Caco-2 (cell line): ENCODE measurements around the gene SRA1. TPM values are rescaled to one million over a fixed set of nuclear protein-coding genes. Genes with fewer than 3 reads are reported as not detected.

Source experiments
- BruUV-seq: library from RNA; stranded (reverse); fragments of 400-500 nt; replicated peaks from 2 replicates; lab custom pipeline; 2021; lab: Mats Ljungman, UMichigan
- CTCF ChIA-PET: fragments of 300-600 bp; sonication (Branson Sonifier 250); formaldehyde crosslinking; loops from one replicate; lab custom pipeline; 2022; ENCODE audit warnings: antibody characterized with exemption; lab: Charles Lee
- POLR2A ChIA-PET: fragments of 300-600 bp; sonication (Branson Sonifier 250); formaldehyde crosslinking; loops from one replicate; lab custom pipeline; 2022; ENCODE audit warnings: antibody characterized with exemption; lab: Charles Lee
- DNase-seq, 2 experiments: peaks; one replicate each; pipeline versions ENCODE4 v3.0.0 to v3.0.0-alpha.2; 2020 to 2022
- H3K27me3 ChIP-seq: replicated peaks from 2 replicates; pipeline ENCODE4 v1.6.0; 2011; ENCODE audit warnings: low read length; ENCODE audit not compliant: control insufficient read depth, insufficient read depth
- H3K36me3 ChIP-seq: 2 replicates; pipeline ENCODE4 v1.5.1; 2011; ENCODE audit warnings: low read length; ENCODE audit not compliant: control insufficient read depth, insufficient read depth
- H3K4me1 ChIP-seq: fragments of 250-450 bp; sonication (Bioruptor Pico); 2 replicates; pipeline ENCODE4 v1.5.1; 2020; ENCODE audit warnings: mild to moderate bottlenecking
- H3K4me3 ChIP-seq: 2 replicates; pipeline ENCODE4 v1.5.1; 2011; ENCODE audit warnings: low read depth, mild to moderate bottlenecking, control low read depth, low read length
- H3K9me3 ChIP-seq: fragments of 250-450 bp; sonication (Bioruptor Pico); 2 replicates; pipeline ENCODE4 v1.5.1; 2020; ENCODE audit warnings: mild to moderate bottlenecking, moderate library complexity
- H3K27ac Mint-ChIP-seq: one replicate; pipeline ENCODE4 v1.8.0; 2022; ENCODE audit warnings: mixed read lengths; ENCODE audit not compliant: unreplicated experiment
- H3K27me3 Mint-ChIP-seq: one replicate; pipeline ENCODE4 v1.8.0; 2022; ENCODE audit warnings: mixed read lengths; ENCODE audit not compliant: insufficient read depth, unreplicated experiment
- H3K36me3 Mint-ChIP-seq: one replicate; pipeline ENCODE4 v1.8.0; 2022; ENCODE audit warnings: mild to moderate bottlenecking, mixed read lengths; ENCODE audit not compliant: insufficient read depth, unreplicated experiment
- H3K4me1 Mint-ChIP-seq: one replicate; pipeline ENCODE4 v1.8.0; 2022; ENCODE audit warnings: low read depth, mixed read lengths; ENCODE audit not compliant: unreplicated experiment
- H3K4me3 Mint-ChIP-seq: one replicate; pipeline ENCODE4 v1.8.0; 2022; ENCODE audit warnings: mild to moderate bottlenecking, moderate library complexity, mixed read lengths; ENCODE audit not compliant: unreplicated experiment
- H3K9me3 Mint-ChIP-seq: one replicate; pipeline ENCODE4 v1.8.0; 2022; ENCODE audit warnings: mixed read lengths; ENCODE audit not compliant: unreplicated experiment
- intact Hi-C: fragments of 100-400 bp; cut with micrococcal nuclease; formaldehyde crosslinking; loops from one replicate; pipeline ENCODE4 v1.10.0; 2022; ENCODE audit not compliant: unreplicated experiment
- total RNA-seq: library from RNA; stranded (reverse); gene quantifications from 2 replicates; pipeline ENCODE4 v1.2.3, GENCODE V29; 2022
- TF ChIP-seq, protein P1 (sequence below), 2 experiments: fragments of 200-600 bp in 1 of 2; IDR thresholded peaks; 1 replicate in 1 of 2; 2 replicates in 1 of 2; pipeline versions ENCODE4 v1.5.1 to v1.8.0; 2011 to 2022; ENCODE audit warnings: antibody characterized with exemption in 1 of 2, control low read depth in 1 of 2, inconsistent platforms in 1 of 2, low read depth in 1 of 2, low read length in 1 of 2, mild to moderate bottlenecking in 1 of 2, moderate library complexity in 1 of 2; ENCODE audit not compliant: insufficient read depth in 1 of 2, severe bottlenecking in 1 of 2, unreplicated experiment in 1 of 2

SRA1 gene
- total RNA-seq, 1 experiment from 2014 or later: 50.3 TPM

DNA sequence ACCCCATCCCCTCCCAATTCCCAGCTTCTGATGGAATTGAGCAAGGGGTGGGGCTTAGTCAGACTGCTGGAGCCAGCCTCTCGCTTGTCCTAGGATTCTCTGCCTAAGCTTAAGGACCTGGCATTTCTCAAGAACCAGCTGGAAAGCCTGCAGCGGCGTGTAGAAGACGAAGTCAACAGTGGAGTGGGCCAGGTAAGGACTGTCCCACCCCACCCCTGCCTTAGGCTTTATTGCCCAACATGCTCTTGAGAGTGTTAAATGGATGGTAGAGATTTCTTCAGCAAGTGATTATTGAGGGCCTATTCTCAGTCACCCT lies 8.5 kb upstream of the SRA1 start:
- BruUV-seq: no TSS peak
- peaks cover 6% of the 10 kb centered on the region for H3K4me1 Mint-ChIP-seq
- TF ChIP-seq, protein P1, sequence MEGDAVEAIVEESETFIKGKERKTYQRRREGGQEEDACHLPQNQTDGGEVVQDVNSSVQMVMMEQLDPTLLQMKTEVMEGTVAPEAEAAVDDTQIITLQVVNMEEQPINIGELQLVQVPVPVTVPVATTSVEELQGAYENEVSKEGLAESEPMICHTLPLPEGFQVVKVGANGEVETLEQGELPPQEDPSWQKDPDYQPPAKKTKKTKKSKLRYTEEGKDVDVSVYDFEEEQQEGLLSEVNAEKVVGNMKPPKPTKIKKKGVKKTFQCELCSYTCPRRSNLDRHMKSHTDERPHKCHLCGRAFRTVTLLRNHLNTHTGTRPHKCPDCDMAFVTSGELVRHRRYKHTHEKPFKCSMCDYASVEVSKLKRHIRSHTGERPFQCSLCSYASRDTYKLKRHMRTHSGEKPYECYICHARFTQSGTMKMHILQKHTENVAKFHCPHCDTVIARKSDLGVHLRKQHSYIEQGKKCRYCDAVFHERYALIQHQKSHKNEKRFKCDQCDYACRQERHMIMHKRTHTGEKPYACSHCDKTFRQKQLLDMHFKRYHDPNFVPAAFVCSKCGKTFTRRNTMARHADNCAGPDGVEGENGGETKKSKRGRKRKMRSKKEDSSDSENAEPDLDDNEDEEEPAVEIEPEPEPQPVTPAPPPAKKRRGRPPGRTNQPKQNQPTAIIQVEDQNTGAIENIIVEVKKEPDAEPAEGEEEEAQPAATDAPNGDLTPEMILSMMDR (IDR thresholded peaks at IDR 0.05; ENCODE audit: insufficient read depth in 1 of 2, low read depth in 1 of 2, low read length in 1 of 2, severe bottlenecking in 1 of 2, unreplicated experiment in 1 of 2): no peak
- H3K36me3 ChIP-seq: no peaks in the 10 kb centered on the region
- no peak for DNase-seq
- no peaks in the 10 kb centered on the region for H3K9me3 Mint-ChIP-seq
- no peak overlapping the region for H3K4me3 ChIP-seq
- H3K27me3 Mint-ChIP-seq: no peaks in the 10 kb centered on the region
- intact Hi-C loops: no loop called here
- peaks cover 7% of the 10 kb centered on the region; the same call in 1 of the 2 replicates for H3K4me1 ChIP-seq
- H3K4me3 Mint-ChIP-seq: peak overlapping the region; percentile 84
- POLR2A ChIA-PET: interaction anchor here (0.6 to 1.0 kb wide), 3 partner anchors 17 to 81 kb away, joined by 3 to 10 read pairs (median 5); partner anchors contain the start of genes EIF4EBP3, IK and NDUFA2
- no peak overlapping the region for H3K27ac Mint-ChIP-seq
- no peaks in the 10 kb centered on the region for H3K27me3 ChIP-seq
- H3K9me3 ChIP-seq: no peaks in the 10 kb centered on the region
- peaks cover 50% of the 10 kb centered on the region for H3K36me3 Mint-ChIP-seq
- CTCF ChIA-PET: interaction anchor here (0.6 kb wide), 1 partner anchor 154 kb away, joined by 3 read pairs; no protein-coding TSS in a partner anchor

DNA sequence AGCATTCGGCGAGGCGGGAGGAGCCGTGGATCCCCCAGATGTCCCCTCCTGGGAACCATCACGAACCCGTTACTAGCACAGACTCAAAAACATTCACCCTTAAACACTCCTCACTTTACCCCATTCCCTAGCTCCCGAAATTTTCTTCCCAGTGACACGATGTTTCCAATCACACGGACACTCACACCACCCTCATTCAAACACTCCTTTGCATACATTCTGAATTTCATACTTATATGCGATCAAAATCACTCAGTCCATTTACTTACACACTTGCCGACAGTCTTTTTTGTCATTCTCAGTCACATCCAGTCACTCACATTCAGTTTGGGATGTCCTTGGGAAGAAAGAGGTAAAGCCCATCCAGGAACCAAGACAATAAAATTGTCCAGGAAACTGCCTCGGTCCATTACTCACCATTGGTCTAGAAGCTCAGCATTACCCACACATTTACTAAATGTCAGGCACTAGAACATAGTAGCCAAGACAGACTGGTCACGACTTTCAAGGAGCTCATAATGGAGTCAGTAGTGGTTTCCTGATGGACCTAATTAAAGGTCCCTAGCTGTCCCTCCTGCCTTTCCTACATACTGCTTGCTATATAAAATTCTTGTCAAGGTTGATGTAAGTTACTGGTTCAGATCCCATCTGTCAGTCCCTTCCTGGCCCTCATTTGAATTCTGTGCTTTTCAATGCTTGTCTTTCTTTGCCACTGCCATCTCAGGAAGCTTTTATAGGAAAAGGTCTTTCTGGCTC lies 7.9 kb upstream of the SRA1 start:
- Histone ChIP-seq H3K36me3 (no peaks in the 10 kb centered on the region; the same call in 1 of the 2 replicates), H3K4me3 (peak overlapping the region; percentile 68), H3K9me3 (no peaks in the 10 kb centered on the region), H3K4me1 (peaks cover 7% of the 10 kb centered on the region; the same call in 1 of the 2 replicates), H3K27me3 (no peaks in the 10 kb centered on the region)
- H3K4me1 Mint-ChIP-seq: peaks cover 6% of the 10 kb centered on the region
- CTCF ChIA-PET: interaction anchor here (0.6 kb wide), 1 partner anchor 155 kb away, joined by 3 read pairs; no protein-coding TSS in a partner anchor
- no peaks in the 10 kb centered on the region for H3K9me3 Mint-ChIP-seq
- BruUV-seq: TSS peak; percentile 68
- TF ChIP-seq, protein P1 (IDR thresholded peaks at IDR 0.05; ENCODE audit: insufficient read depth in 1 of 2, low read depth in 1 of 2, low read length in 1 of 2, severe bottlenecking in 1 of 2, unreplicated experiment in 1 of 2): no peak
- H3K27ac Mint-ChIP-seq: peak overlapping the region; percentile 93
- peaks cover 48% of the 10 kb centered on the region for H3K36me3 Mint-ChIP-seq
- intact Hi-C loops: no loop called here
- POLR2A ChIA-PET: interaction anchor here (0.6 to 1.0 kb wide), 3 partner anchors 18 to 82 kb away, joined by 3 to 10 read pairs (median 5); partner anchors contain the start of genes EIF4EBP3, IK and NDUFA2
- DNase-seq: no peak
- H3K27me3 Mint-ChIP-seq: no peaks in the 10 kb centered on the region
- peak overlapping the region; percentile 84 for H3K4me3 Mint-ChIP-seq

DNA sequence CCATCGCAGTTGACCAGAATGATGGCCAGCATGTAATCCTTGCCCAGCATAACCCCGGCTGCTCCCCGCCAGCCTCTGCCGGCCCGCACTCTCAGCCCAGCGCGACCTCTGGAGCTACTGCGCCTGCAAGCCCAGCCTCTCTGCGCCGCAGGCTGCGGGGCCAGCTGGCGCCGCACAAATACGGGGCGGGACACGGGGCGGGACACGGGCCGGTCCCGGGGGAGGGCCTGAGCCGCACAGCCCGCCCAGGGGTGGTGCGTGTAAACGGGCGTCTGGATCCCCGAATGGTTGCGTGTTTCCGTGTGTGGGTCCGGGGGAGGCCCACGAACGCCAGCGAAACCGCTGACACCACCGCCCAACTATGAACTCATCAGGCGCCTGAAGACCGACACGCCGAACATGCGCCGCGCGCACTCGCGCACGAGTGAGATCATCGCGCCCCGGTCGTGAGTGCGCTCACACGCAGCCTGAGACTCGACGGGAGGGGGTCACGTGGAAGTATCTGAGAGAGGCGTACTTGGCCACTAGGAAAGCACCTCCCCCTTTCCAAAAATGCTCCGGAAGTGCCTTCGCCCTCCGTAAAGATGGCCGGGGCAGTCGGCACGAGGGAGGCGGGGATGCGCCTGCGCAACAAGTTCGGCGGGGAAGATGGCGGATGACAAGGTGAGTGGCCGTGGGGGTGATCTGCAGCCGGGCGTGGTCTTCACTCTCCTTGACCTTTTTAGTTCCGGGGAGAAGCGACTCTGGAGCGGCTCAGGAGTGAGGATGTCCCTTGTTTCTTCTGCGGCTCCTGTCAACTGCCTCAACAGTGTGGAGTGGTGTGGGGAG lies 7.1 kb upstream of the SRA1 start, which contains the start of the genes APBB3 and SLC35A4:
APBB3 (minus strand) TSS at position 403 of the 828 bp plus-strand sequence; CDS start at position 50, 353 bp downstream.
SLC35A4 (plus strand) TSS at position 633 of the 828 bp plus-strand sequence. CDS start 2,342 bp downstream, outside the sequence.
- H3K9me3 Mint-ChIP-seq: no peaks in the 10 kb centered on the region
- CTCF ChIA-PET: interaction anchor here (0.6 to 1.0 kb wide), 5 partner anchors 8 to 122 kb away, joined by 3 read pairs; partner anchors contain the start of gene EIF4EBP3
- intact Hi-C loops: loop anchor here (1.0 to 5.0 kb wide), 5 partner anchors 17 to 148 kb away; partner anchors contain the start of genes EIF4EBP3, IK, NDUFA2 and TMCO6
- peaks cover 7% of the 10 kb centered on the region; the same call in 1 of the 2 replicates for H3K4me1 ChIP-seq
- TF ChIP-seq, protein P1 (IDR thresholded peaks at IDR 0.05; ENCODE audit: insufficient read depth in 1 of 2, low read depth in 1 of 2, low read length in 1 of 2, severe bottlenecking in 1 of 2, unreplicated experiment in 1 of 2): no peak
- peak within 1 kb of the TSS; percentile 93 for H3K27ac Mint-ChIP-seq
- peak within 1 kb of the TSS; percentile 84 for H3K4me3 Mint-ChIP-seq
- H3K4me1 Mint-ChIP-seq: peaks cover 6% of the 10 kb centered on the region
- no peaks in the 10 kb centered on the region for H3K27me3 Mint-ChIP-seq
- no peaks in the 10 kb centered on the region; the same call in 1 of the 2 replicates for H3K36me3 ChIP-seq
- DNase-seq: peak; percentile 96 to 98
- H3K36me3 Mint-ChIP-seq: peaks cover 49% of the 10 kb centered on the region
- H3K27me3 ChIP-seq: no peaks in the 10 kb centered on the region
- peak within 1 kb of the TSS; percentile 68 for H3K4me3 ChIP-seq
- no peaks in the 10 kb centered on the region for H3K9me3 ChIP-seq
- POLR2A ChIA-PET: interaction anchor here (0.5 to 1.1 kb wide), 11 partner anchors 12 to 162 kb away, joined by 3 to 15 read pairs (median 5); partner anchors contain the start of genes EIF4EBP3 and TMCO6
- BruUV-seq: no TSS peak
